Mesangial cell (primary cell): ENCODE measurements around the gene OPN5. TPM values are rescaled to one million over a fixed set of nuclear protein-coding genes. Genes with fewer than 3 reads are reported as not detected.

Experiments used
- total RNA-seq: library from RNA; depleted of rRNA; stranded (reverse); fragments of >200 nt; gene quantifications from 2 replicates; pipeline ENCODE4 v1.2.3, GENCODE V29; 2015

The OPN5 gene
- total RNA-seq, result not detected in 2 replicates

GRCh38 chr6:47781732-47782131, at the start of gene OPN5:
Gene OPN5, plus strand, starts transcription at chr6:47782032. Its CDS starts 35 bp downstream, at chr6:47782067.

Other genes starting within 250 kb of the OPN5 start
- gene ADGRF4, start 83.5 kb upstream of the OPN5 start, total RNA-seq, result 0.25 and 0.33 TPM in 2 replicates